Cardiac fibroblast (primary cell): ENCODE measurements around the gene PCDHGA1.

Experiments used
- DNase-seq, 2 donors: peaks; one replicate each; pipeline versions ENCODE4 v3.0.0 to v3.0.0-alpha.2; 2010; ENCODE audit warnings: low read depth in 2 of 2
- H3K4me3 ChIP-seq, 2 donors: replicated peaks in 1 of 2; 1 replicate in 1 of 2; 2 replicates in 1 of 2; pipeline ENCODE4 v1.5.1; 2011; ENCODE audit warnings: low read depth in 2 of 2, low read length in 2 of 2, mild to moderate bottlenecking in 2 of 2, moderate library complexity in 1 of 2
- CTCF ChIP-seq: IDR thresholded peaks from one replicate; pipeline ENCODE4 v1.5.1; 2011; ENCODE audit warnings: low read depth, mild to moderate bottlenecking, low read length, inconsistent platforms

Gene PCDHGA1

GRCh38 chr5:141510160-141510559 lies 179.8 kb downstream of the PCDHGA1 start:
- no peak overlapping the region for H3K4me3 ChIP-seq
- no peak for TF ChIP-seq CTCF
- DNase-seq, result no peak

DNA sequence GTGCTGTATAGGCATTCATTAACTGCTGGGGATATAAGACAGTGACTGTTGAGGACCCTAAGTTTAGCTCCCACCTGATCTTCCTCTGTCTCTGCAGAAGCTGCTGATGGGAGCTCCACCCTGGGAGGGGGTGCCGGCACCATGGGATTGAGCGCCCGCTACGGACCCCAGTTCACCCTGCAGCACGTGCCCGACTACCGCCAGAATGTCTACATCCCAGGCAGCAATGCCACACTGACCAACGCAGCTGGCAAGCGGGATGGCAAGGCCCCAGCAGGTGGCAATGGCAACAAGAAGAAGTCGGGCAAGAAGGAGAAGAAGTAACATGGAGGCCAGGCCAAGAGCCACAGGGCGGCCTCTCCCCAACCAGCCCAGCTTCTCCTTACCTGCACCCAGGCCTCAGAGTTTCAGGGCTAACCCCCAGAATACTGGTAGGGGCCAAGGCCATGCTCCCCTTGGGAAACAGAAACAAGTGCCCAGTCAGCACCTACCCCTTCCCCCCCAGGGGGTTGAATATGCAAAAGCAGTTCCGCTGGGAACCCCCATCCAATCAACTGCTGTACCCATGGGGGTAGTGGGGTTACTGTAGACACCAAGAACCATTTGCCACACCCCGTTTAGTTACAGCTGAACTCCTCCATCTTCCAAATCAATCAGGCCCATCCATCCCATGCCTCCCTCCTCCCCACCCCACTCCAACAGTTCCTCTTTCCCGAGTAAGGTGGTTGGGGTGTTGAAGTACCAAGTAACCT lies 180.7 kb downstream of the PCDHGA1 start:
- H3K4me3 ChIP-seq, result no peak overlapping the region
- DNase-seq, result no peak
- no peak for TF ChIP-seq CTCF

GRCh38 chr5:141511771-141512325 lies 181.5 kb downstream of the PCDHGA1 start:
- no peak for DNase-seq
- no peak for TF ChIP-seq CTCF
- no peak overlapping the region for H3K4me3 ChIP-seq

GRCh38 chr5:141512390-141512910 lies 182.1 kb downstream of the PCDHGA1 start:
- peak; percentile 87 for TF ChIP-seq CTCF
- DNase-seq, result peak; percentile 71 to 72
- H3K4me3 ChIP-seq, result peak overlapping the region; percentile 44 to 47

DNA sequence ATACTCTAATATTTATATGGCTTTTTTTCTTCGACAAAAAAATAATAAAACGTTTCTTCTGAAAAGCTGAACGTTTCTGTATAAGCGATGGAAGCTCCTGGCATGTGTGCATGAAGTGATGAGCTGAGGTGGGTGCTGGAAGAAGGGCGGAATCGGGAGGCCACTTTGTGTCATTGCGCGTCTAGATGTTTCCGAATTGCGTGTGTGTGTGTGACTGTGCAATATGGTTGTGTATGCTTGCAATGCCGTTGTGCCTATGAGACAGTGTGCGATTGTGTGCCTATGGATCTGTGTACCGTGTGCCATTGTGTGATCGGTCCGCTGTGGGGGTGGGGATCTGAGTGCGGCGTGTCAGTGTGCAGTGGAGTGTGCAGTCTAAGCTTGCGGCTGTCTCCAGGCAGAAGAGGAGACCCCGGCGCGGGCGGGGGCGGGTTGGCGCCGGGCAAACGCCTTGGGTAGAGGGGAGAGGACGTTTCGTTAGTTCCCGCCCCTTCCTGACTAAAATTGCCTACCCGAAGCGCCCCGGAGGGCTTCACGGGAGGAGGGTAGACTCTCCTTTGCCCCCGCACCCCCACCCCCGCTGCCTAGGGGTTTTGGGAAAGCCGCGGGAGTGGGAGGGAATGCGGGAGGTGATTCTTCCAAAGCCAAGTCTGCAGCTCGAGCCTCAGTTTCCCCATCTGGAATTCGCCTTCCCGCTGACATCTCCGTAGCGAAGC lies 182.8 kb downstream of the PCDHGA1 start:
- peak; percentile 40 to 55 for DNase-seq
- TF ChIP-seq CTCF, result no peak
- peak overlapping the region; percentile 44 to 47 for H3K4me3 ChIP-seq

DNA sequence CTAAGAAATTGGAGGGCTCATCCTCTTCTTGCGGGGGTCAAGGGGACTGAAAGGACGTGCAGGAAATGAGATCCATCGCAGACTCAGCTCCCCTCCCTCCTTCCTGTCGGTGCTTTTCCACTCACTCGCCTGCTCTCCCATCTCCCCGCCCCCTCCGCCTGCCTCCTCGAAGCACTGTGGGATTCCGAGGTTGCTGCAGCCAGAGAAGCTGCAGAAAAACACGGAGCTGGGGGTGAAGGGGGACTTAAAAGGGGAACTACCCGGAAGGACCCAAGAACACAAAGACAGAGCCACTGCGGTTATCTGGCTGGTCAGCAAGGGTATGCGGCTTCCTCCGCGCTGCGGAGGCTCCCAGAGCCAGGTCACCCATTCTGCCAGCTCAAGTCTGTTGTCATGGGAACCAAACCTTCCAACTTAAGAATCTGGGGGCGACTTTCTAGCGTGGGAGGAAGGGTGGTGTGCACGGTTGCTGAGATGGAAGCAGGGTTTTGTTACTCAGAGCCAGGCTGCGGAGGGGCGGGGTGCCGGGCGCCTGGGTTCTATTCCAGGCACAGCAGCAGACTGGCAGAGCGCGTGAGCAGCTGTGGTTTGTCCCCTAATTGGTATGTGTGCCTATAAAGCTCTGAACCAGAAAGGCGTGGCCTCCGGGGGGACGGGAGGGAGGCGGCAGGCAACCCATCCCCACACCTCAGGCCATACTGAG lies 183.5 kb downstream of the PCDHGA1 start:
- H3K4me3 ChIP-seq, result peak overlapping the region; percentile 44 to 47
- peak; percentile 86 to 92 for DNase-seq
- TF ChIP-seq CTCF, result no peak
